Activated CD4-positive, alpha-beta T cell treated with anti-CD3 and anti-CD28 coated beads for 4 hours (primary cell): ENCODE measurements around the gene SERAC1.

Experiments
- DNase-seq, 2 donors: peaks; one replicate each; pipeline ENCODE4 v3.0.0-alpha.2; 2020

The SERAC1 gene

GRCh38 chr6:158118886-158119285, 49.2 kb downstream of the SERAC1 start:
- DNase-seq = no peak

- DNase-seq = no peak
Measured at GRCh38 chr6:158115508-158115907, 52.6 kb downstream of the SERAC1 start.

GRCh38 chr6:158115102-158115501, 53.0 kb downstream of the SERAC1 start:
- DNase-seq = no peak

GRCh38 chr6:158113802-158114201, 54.3 kb downstream of the SERAC1 start:
- no peak for DNase-seq

GRCh38 chr6:158111987-158112386, 56.1 kb downstream of the SERAC1 start:
- no peak for DNase-seq

GRCh38 chr6:158110986-158111385, 57.1 kb downstream of the SERAC1 start:
- no peak for DNase-seq

GRCh38 chr6:158109748-158110147, 58.3 kb downstream of the SERAC1 start:
- DNase-seq = no peak

- no peak for DNase-seq
Measured at GRCh38 chr6:158104696-158105095, 63.4 kb downstream of the SERAC1 start.

GRCh38 chr6:158103228-158103627, 64.8 kb downstream of the SERAC1 start:
- no peak for DNase-seq

- no peak for DNase-seq
Measured at GRCh38 chr6:158095671-158096070, 72.4 kb downstream of the SERAC1 start.

GRCh38 chr6:158095031-158095430, 73.0 kb downstream of the SERAC1 start:
- no peak for DNase-seq

GRCh38 chr6:158092806-158093205, 75.3 kb downstream of the SERAC1 start:
- no peak for DNase-seq

- DNase-seq = no peak
Measured at GRCh38 chr6:158087224-158087867, 80.7 kb downstream of the SERAC1 start.

- DNase-seq = no peak
Measured at GRCh38 chr6:158086504-158087223, 81.4 kb downstream of the SERAC1 start.

- no peak for DNase-seq
Measured at GRCh38 chr6:158086054-158086503, 82.0 kb downstream of the SERAC1 start.

- DNase-seq = no peak
Measured at GRCh38 chr6:158085261-158086053, 82.6 kb downstream of the SERAC1 start.

- no peak for DNase-seq
Measured at GRCh38 chr6:158083455-158084325, 84.4 kb downstream of the SERAC1 start.

- no peak for DNase-seq
Measured at GRCh38 chr6:158081657-158081935, 86.5 kb downstream of the SERAC1 start.

GRCh38 chr6:158080849-158081656, 87.0 kb downstream of the SERAC1 start:
- DNase-seq = no peak

- no peak for DNase-seq
Measured at GRCh38 chr6:158078320-158078719, 89.7 kb downstream of the SERAC1 start.

- no peak for DNase-seq
Measured at GRCh38 chr6:158077676-158078075, 90.4 kb downstream of the SERAC1 start.

GRCh38 chr6:158076548-158076947, 91.5 kb downstream of the SERAC1 start:
- no peak for DNase-seq
